Measurements from ENCODE around the gene PRDM16.

DNA sequence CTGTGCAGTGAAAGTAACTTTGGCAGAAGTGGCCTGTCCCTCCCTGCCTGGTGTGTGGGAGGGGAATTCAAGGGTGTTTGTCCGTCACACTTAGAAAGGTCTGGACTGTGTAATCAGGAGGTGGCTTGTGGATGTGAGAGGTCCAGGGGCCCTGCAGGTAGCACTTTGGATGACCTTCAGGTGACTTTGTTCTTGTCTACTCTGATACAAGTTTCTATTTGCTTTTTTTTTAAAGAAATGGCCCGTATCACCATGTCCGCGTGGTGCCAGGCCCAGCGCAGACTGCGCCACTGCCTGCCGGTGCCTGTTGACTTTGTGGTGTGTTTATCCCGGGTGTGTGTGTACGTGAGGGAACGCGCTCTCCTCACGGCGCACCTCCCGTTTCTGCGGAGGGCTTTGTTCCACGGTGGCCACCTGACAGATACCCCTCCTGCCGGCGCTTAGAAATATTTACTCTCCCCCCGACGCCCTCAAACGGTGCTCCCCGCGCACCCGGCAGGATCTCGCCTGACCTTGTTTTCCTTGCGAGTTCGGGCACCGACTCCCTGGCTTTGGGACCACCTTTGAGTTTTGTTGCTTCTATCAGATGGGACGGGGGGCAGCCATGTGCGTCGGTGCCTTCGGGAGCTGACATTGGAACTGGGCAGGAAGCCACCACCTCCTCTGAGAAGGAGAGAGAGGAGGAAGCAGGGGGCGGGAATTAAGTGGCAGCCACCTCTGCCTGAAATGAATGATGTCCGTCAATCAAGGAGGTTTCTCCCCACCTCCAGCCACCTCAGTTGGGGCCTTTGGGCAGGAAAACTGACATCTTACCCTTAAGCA lies 119.4 kb downstream of the PRDM16 start:
- TF ChIP-seq ZNF274 (IDR thresholded peaks at IDR 0.05; ENCODE audit: low read depth, low read length), result no peak
- TF ChIP-seq YY1 (IDR thresholded peaks at IDR 0.05; ENCODE audit: insufficient read depth, insufficient read length), result no peak
